Erythroblast (primary cell): Measurements from ENCODE around the gene LIME1.

Experiments used
- GATA1 ChIP-seq: IDR thresholded peaks from 2 replicates; pipeline ENCODE4 v1.6.1; 2011; ENCODE audit warnings: low read depth, mild to moderate bottlenecking, control low read depth, low read length, moderate library complexity
- POLR2A ChIP-seq: IDR thresholded peaks from 2 replicates; pipeline ENCODE4 v1.6.1; 2011; ENCODE audit warnings: mild to moderate bottlenecking, low read length

- TF ChIP-seq POLR2A: no peak
- TF ChIP-seq GATA1: no peak
These were observed 5.1 kb upstream of the LIME1 start for GRCh38 chr20:63731410-63731809.
